CD4-positive, alpha-beta T cell treated with Interleukin-15 for 4 hours (primary cell): ENCODE results near the gene SESN3.
"Not testable (repeated sequence)": the region's sequence is repeated elsewhere in the genome, so short reads cannot be mapped to it uniquely, and the experiment has no call there.

ENCODE experiments used
- DNase-seq: peaks from one replicate; pipeline ENCODE4 v3.0.0-alpha.2; 2020; ENCODE audit warnings: low spot score

Gene SESN3

DNA sequence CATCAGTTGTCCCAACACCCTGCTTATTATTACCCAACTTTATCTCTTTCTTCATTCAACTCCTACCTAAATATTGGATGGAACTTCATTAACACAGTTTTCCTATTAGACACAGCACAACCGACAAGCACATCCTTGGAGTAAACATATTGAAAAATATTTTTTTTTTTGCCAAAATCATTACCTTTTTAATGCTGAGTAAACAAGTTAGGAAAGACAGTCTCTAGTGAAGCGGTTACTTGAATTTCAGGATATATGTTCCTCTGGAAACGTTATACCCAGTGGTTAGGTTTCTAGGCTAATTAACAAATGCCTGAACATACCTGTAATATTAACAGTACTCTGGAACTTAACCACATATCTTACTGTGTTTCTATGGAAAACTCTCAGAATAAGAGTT lies 11.4 kb downstream of the SESN3 start:
- no peak for DNase-seq

DNA sequence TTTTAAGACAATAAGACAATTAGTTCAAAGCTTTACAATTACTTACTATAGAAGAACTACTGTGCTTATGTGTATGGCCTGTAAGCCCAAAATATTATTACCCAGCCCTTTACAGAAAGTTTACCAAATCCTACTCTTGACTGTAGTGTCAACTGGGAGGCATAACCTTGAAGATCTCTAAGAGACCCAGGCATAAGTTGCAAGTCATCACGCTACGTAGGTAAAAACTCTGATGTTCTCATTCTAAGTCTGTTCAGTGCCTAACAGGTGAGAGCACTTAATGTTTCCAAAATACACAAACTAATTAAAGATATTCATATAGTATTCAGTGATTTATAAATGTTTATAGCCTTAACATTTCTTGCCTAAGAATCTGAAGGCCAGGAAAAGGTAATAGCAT lies 12.9 kb downstream of the SESN3 start:
- no peak for DNase-seq

DNA sequence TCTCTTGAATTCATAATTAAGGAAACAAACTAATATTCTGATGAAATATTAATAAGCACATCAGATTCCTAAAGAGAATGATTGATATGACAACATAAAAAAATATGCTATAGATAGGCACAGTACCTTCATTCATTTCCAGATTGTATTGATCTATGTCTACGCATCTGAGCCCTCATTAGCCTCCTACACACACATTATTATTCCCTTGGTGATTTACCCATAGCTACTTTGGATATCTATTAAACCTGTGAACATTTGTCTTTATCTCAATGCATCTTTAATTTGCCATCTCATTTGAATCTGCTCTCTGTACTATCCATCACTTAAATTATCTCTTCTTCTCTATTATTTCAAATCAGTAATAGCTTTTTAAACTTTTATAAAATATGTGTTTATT lies 18.4 kb downstream of the SESN3 start:
- DNase-seq: no peak

- not testable (repeated sequence) for DNase-seq
Observed at GRCh38 chr11:95209535-95209934, 21.5 kb downstream of the SESN3 start.

DNA sequence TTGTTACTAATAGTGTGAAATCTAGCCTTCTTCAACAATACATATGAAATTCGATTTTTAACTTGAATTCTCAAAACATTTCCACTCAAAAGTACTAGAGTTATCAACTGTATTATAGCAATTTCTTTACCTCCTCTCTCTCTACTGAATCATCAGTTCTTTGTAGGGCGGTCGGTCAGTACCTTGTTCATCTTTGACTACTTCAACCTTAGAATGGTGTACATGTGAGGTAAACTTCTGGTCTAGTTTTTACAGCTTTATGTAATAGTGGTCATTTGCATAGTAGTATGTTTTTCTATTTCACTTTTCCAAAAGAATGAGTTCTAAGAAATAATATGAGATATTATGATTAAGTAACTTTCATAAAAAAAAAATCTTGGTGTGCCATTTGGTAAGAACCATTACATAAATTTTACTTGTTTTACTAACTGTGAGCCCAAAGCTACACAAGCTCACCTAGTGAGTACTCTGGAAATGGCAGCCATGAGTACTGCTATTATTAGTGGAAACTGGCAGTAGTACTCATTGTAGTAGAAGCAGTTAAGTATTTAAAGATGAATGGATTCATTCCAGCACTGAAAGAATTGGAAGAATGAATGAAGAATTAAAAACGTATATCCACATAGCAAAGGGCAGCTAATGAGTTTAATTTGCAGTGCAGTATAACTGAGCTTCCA lies 30.1 kb downstream of the SESN3 start:
- no peak for DNase-seq

- no peak for DNase-seq
Observed at GRCh38 chr11:95195831-95196230, 35.2 kb downstream of the SESN3 start.

- no peak for DNase-seq
Observed at GRCh38 chr11:95193541-95193940, 37.5 kb downstream of the SESN3 start.

DNA sequence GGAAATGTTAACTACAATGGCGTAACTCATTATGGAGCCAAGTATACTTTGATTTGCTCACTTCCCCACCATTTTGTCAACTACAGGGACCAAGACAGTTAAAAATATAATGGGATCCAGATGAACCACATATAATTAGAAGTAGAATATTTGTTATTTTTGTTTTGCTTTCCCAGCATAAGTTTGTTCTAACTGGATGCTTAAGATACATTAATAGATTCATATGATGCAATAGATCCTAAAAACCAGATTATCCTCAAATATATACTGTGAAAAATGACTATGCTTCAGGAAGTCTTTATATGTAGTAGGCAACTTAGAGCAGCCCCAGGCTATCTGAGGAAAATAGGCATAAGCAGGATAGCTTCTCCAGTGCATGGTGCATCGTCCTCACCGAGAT lies 38.3 kb downstream of the SESN3 start:
- DNase-seq: no peak

DNA sequence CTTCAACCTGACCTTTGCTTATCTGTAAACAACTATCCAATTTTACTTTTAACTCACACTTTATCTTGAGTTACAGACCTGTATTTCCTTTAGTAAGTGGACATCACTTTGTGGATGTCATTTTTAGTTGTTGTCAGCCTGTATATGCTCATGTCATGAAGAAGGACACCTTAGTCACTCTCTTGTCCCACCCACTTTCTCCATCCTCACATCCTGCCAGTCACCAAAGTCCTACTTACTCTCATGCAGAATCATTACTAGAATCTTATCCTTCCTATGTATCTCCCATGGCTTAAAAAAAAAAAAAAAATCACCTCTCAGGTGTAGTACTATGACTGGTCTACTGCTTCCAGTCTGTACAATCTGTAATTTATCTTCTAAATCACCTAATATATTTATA lies 43.3 kb downstream of the SESN3 start:
- no peak for DNase-seq

GRCh38 chr11:95182397-95182796 lies 48.6 kb downstream of the SESN3 start:
- no peak for DNase-seq

DNA sequence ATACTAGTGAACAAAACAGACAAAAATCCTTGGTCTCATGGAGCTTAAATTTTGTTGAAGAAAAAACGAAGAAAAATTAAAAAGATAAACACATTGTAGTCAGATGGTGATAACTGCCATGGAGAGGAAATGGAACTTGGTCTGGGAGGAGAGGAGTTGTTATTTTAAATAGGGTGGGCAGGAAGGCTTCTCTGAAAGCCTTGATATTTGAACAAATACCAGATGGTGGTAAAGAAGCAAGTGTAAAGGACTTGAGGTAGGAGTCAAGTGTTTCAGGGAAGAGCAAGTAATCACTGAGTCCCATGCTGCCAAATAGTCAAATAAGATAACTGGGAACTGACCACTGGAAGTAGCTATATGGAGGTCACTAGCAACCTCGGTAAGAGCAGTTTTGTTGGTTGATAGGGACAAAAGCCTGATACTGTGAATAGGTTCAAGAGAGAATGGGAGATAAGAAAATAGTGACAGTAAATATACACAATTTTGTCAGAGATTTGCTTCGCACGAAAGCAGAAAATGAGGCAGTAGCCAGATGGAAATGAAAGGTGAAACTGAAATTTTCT lies 55.1 kb downstream of the SESN3 start:
- DNase-seq: no peak

DNA sequence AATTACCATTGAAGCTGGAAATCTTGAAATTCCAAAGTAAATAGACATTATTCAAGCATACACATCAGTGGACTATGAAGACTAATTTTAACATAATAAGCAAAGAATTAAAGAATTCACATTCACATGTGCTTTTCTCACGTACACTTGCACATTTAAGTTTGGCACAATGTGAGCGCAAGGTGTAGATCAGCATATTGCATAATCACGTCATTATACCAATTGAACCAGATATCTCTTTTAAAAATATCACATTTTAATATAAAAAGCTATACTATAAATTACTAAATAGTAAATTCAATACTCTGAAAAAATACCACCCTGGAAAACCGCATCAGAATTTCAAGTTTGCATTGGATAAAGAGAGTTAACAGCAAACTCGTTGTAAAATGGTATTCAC lies 60.7 kb downstream of the SESN3 start:
- DNase-seq: no peak

- no peak for DNase-seq
Observed at GRCh38 chr11:95166781-95167180, 64.2 kb downstream of the SESN3 start.

- DNase-seq: no peak
Observed at GRCh38 chr11:95165638-95166037, 65.4 kb downstream of the SESN3 start.

DNA sequence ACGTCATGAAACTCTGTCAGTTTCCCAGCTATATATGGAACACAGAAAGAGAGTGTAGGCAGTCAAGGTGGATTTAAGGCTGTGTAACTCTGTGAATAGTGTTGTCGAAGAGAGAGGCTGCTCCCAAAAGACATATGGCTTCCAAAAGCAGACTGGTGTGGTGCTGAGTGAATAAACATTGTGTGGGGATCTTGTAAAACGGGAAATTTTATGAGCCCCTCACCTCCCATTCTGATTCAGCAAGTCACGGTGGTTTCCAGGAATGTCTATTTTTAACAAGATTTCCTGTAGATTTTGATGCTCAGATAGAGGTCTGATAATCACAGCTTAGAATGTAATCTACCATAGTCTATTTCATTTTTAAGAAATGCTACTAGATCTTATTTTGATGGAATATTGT lies 67.9 kb downstream of the SESN3 start:
- no peak for DNase-seq

DNA sequence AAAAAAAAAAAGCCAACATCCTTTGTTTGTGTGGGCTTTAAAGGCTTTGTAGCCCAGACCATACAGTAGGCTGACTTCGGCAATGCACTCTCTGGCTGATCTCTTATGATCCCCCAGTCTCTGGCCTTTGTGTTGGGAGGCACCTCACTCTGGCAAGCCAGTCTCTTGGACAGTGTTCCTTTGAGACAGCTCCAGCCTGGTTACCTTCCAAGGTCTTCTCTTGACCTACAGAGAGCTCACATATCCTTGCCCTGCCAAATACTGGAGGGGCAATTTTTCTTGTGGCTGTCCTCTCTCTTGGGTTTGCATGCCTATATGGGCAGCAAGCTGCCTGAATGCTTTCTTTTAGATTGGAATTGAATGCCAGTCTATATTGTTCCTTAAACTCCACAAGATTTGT lies 69.8 kb downstream of the SESN3 start:
- DNase-seq: no peak

DNA sequence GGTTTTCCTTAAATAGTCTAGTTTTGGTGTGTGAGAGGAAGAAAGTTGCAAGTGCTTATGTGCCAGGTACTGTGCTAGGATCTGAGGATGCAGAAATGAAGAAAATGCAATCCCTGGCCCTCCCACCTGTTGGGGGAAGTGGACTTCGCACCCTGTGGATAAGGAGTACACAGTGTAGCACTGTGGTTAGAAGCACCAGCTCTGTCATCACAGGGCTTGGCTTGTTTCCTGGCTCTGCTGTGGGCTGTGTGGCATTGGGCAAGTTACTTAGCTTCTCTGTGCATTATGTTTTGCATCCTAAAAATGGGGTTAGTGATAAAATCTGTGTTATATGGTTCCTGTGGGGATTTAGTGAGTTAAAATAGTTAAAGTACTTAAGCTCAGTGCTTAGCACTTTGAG lies 73.2 kb downstream of the SESN3 start:
- no peak for DNase-seq

DNA sequence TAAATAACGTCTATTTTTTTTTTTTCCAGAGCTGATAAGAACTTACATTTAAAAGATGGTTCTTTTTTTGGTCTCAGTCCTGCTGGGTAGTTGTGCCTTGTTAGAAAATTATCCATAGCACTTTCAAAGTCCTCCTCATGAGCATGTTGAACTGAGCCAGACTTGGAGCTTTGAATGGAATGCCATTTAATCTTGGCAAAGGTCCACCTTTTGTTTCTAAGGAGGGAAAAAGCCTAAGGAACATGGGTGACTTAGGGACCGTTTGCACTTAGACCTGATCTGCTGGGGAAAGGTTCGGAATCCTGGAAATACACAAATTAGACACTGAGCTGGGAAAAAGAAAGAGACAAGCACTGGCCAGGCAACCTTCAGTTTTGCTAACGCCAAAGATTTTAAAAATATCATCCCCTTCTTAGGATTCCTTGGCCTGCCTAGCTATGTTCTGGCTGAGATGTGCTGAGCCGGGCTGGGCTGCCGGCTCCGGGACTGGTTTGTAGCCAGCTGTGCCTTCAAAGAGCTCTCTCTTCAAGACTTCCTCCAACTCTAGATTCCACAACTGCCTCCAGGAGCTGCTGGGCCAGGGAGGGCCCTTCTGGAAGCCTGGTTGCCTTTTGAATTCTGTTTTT lies 74.0 kb downstream of the SESN3 start:
- no peak for DNase-seq

DNA sequence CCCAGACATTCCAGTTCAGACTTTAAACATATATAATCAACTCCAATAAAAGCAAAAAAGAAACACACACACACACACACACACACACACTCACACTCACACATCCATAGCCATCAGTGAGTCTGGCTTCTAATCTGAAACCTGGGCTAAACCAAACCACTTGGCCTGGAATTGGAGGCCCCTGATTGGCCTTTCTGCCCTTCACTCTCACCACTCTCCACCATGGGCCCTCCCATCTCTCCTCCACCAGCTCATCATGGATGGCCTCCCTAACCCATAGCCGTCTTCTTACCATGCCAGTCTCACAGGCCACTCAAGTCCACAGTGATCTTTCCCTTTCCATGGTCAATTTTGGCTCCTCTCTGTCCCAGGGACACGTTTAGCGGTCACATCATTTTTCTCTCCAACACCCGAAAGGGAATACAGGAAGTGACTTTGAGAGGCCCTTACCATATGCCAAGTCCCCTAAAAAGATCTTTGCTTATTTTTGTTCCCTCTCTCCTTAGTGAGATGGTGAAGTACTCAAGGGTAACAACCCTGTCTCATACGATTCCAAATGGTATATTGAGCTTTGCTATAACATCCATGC lies 74.8 kb downstream of the SESN3 start:
- no peak for DNase-seq

GRCh38 chr11:95155385-95155784 lies 75.6 kb downstream of the SESN3 start:
- DNase-seq: no peak

DNA sequence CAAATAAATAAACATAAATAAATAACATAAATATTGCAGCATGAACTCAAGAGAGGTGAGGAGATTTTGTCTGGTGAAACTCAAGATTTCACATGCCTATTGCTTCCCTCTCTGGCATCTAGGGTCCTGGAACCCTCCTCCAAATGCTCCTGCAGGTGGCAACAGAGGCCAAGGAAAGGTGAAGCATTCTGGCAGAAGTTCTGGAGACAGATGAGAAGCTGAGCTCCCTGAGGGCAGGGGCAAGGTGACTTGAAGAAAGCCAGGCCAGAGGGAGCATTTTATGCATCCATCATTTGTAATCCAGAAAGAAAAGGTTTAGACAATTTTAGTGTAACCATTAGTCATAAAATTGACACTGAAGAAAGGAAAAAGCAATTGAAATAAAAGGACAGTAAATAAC lies 76.5 kb downstream of the SESN3 start:
- peak; percentile 73 for DNase-seq

GRCh38 chr11:95153857-95154246 lies 77.2 kb downstream of the SESN3 start:
- DNase-seq: no peak
